GM18505 (cell line): ENCODE measurements around the gene DUSP28.
"Not testable (repeated sequence)": the region's sequence is repeated elsewhere in the genome, so short reads cannot be mapped to it uniquely, and the experiment has no call there.

ENCODE experiments used
- ATAC-seq: cut with Tn5 transposase; IDR thresholded peaks from one replicate; pipeline ENCODE4 v1.9.1; 2021; ENCODE audit not compliant: unreplicated experiment
- POLR2A ChIP-seq: IDR thresholded peaks from 4 replicates; pipeline ENCODE4 v1.6.1; 2011; ENCODE audit warnings: borderline replicate concordance; ENCODE audit not compliant: insufficient read depth, insufficient read length; ENCODE audit errors: extremely low read depth

The DUSP28 gene

GRCh38 chr2:240558236-240558761, 1.9 kb upstream of the DUSP28 start:
- ATAC-seq: no peak

GRCh38 chr2:240559286-240559685, 871 bp upstream of the DUSP28 start:
- no peak for ATAC-seq
- TF ChIP-seq POLR2A: no peak

More at GRCh38 chr2:240558236-240558761, 1.9 kb upstream of the DUSP28 start:
- no peak for TF ChIP-seq POLR2A

GRCh38 chr2:240560480-240561324, 545 bp downstream of the DUSP28 start:
- ATAC-seq: peak; percentile 52
- peak; percentile 93 for TF ChIP-seq POLR2A

GRCh38 chr2:240561325-240561971, 1.3 kb downstream of the DUSP28 start:
- no peak for ATAC-seq
- TF ChIP-seq POLR2A: no peak

- ATAC-seq: not testable (repeated sequence)
These were observed 3.1 kb downstream of the DUSP28 start for GRCh38 chr2:240563231-240563630.

- TF ChIP-seq POLR2A: no peak
- ATAC-seq: no peak
These were observed 3.9 kb downstream of the DUSP28 start for GRCh38 chr2:240563951-240564560.

GRCh38 chr2:240564561-240565332, 4.6 kb downstream of the DUSP28 start:
- ATAC-seq: no peak
- peak; percentile 30 for TF ChIP-seq POLR2A

GRCh38 chr2:240565333-240566202, 5.4 kb downstream of the DUSP28 start:
- peak; percentile 32 for ATAC-seq
- TF ChIP-seq POLR2A: peak; percentile 77

- peak; percentile 42 for TF ChIP-seq POLR2A
- peak; percentile 34 for ATAC-seq
These were observed 6.3 kb downstream of the DUSP28 start for GRCh38 chr2:240566203-240567136.

GRCh38 chr2:240567137-240567871, 7.1 kb downstream of the DUSP28 start:
- TF ChIP-seq POLR2A: peak; percentile 10
- ATAC-seq: no peak
